Measurements from ENCODE around the gene KDELR3. TPM values are rescaled to one million over a fixed set of nuclear protein-coding genes. Genes with fewer than 3 reads are reported as not detected.

Gene KDELR3
- total and polyA plus RNA-seq, 10 of the 15 experiments (the other 5 are each of a cell fraction or from before 2014, with no cell fraction given): 0.15 to 0.98 (median 0.25) TPM; not detected in 1

- no peak overlapping the region for H3K4me3 ChIP-seq
- no TSS peak for BruUV-seq (replicated peaks)
- no peak overlapping the region for H3K27ac ChIP-seq (ENCODE audit: control insufficient read depth, insufficient read depth)
- no peak overlapping the region for H3K9ac ChIP-seq (ENCODE audit: control insufficient read depth, insufficient read depth, low read length)
- no peaks in the 10 kb centered on the region for H3K36me3 ChIP-seq (ENCODE audit: control insufficient read depth in 2 of 2, insufficient read depth in 2 of 2, low read length in 1 of 2)
- peaks cover 0 to 4% of the 10 kb centered on the region in 2 experiments; a peak in 2 of 4 replicates for H3K27me3 ChIP-seq (replicated peaks in 1 of 2; ENCODE audit: control insufficient read depth in 2 of 2, insufficient read depth in 2 of 2, low read length in 1 of 2)
- in situ Hi-C loops (cut with MboI) (no loop called here), intact Hi-C loops (cut with micrococcal nuclease; ENCODE audit: unreplicated experiment) (no loop called here)
- DNase-seq (ENCODE audit: low read depth, low spot score): no peak
- FAIRE-seq: no peak
- WGBS (ENCODE audit: insufficient coverage, insufficient replicate concordance, low lambda C conversion rate, missing lambda C conversion rate): 37% methylated on average over 12 of the region's 12 CpGs
- CTCF ChIA-PET: no interaction called here
- POLR2A ChIA-PET: no interaction called here
- H3K79me2 ChIP-seq (ENCODE audit: control insufficient read depth, insufficient read depth, low read length): no peaks in the 10 kb centered on the region
- TF ChIP-seq RELB (IDR thresholded peaks at IDR 0.05; ENCODE audit: low read depth) (no peak), BMI1 (IDR thresholded peaks at IDR 0.05; ENCODE audit: borderline replicate concordance) (no peak), BCL3 (IDR thresholded peaks at IDR 0.05; ENCODE audit: borderline replicate concordance, insufficient read depth, low read depth, low read length, poor library complexity, severe bottlenecking) (no peak), EP300 (IDR thresholded peaks at IDR 0.05; ENCODE audit: borderline replicate concordance in 1 of 2, control insufficient read depth in 1 of 2, low read depth in 2 of 2, low read length in 2 of 2) (no peak), ZZZ3 (IDR thresholded peaks at IDR 0.05; ENCODE audit: control insufficient read depth, insufficient read length, low read depth) (no peak), CEBPZ (IDR thresholded peaks at IDR 0.05; ENCODE audit: low read depth, low read length) (no peak), ZBED1 (IDR thresholded peaks at IDR 0.05; ENCODE audit: borderline replicate concordance) (no peak), POLR2A (IDR thresholded peaks at IDR 0.05; ENCODE audit: low read depth, low read length) (no peak)
- no peak overlapping the region for H3K4me2 ChIP-seq (ENCODE audit: control insufficient read depth, insufficient read depth)
- H3K9me3 ChIP-seq (replicated peaks; ENCODE audit: control insufficient read depth, insufficient read depth, low read length): no peaks in the 10 kb centered on the region
- SMC1A ChIA-PET (ENCODE audit: uncharacterized antibody, unreplicated experiment): no interaction called here
- no peak overlapping the region for H2AFZ ChIP-seq (ENCODE audit: control insufficient read depth, low read depth, low read length)
- no peaks in the 10 kb centered on the region for H4K20me1 ChIP-seq (ENCODE audit: control insufficient read depth, insufficient read depth)
- ATAC-seq: no peak
- no peaks in the 10 kb centered on the region for H3K4me1 ChIP-seq (ENCODE audit: control insufficient read depth, insufficient read depth, low read length)
- RAD21 ChIA-PET (ENCODE audit: unreplicated experiment): no interaction called here
Measured at GRCh38 chr22:38431266-38432010, 36.5 kb upstream of the KDELR3 start.
